Liver (tissue), 9 donors: ENCODE results near the gene SH3BP5L. TPM values are rescaled to one million over a fixed set of nuclear protein-coding genes. Genes with fewer than 3 reads are reported as not detected.
A peak's percentile ranks its signal among the peaks of the same experiment; 100 is the strongest.

ENCODE experiments used
- DNase-seq: peaks from one replicate; pipeline ENCODE4 v3.0.0-alpha.2; 2017; ENCODE audit warnings: low spot score
- H3K27ac ChIP-seq, 2 donors: one replicate each; pipeline ENCODE4 v1.7.0; 2013; ENCODE audit warnings: inconsistent platforms in 2 of 2, low read length in 2 of 2, control low read depth in 1 of 2, low read depth in 1 of 2, mild to moderate bottlenecking in 1 of 2
- H3K27me3 ChIP-seq, 4 donors: one replicate each; pipeline versions ENCODE4 v1.6.1 to v1.7.0; 2013; ENCODE audit warnings: low read length in 3 of 4, inconsistent platforms in 1 of 4, mild to moderate bottlenecking in 1 of 4, moderate library complexity in 1 of 4; ENCODE audit not compliant: control insufficient read depth in 4 of 4, insufficient read depth in 4 of 4
- H3K36me3 ChIP-seq, 4 donors: one replicate each; pipeline versions ENCODE4 v1.6.1 to v1.7.0; 2013; ENCODE audit warnings: low read length in 3 of 4, mild to moderate bottlenecking in 3 of 4, low read depth in 1 of 4, moderate library complexity in 1 of 4; ENCODE audit not compliant: control insufficient read depth in 4 of 4, insufficient read depth in 3 of 4
- H3K4me1 ChIP-seq, 4 donors: one replicate each; pipeline versions ENCODE4 v1.6.1 to v1.7.0; 2013; ENCODE audit warnings: low read length in 3 of 4, mild to moderate bottlenecking in 3 of 4, moderate library complexity in 1 of 4; ENCODE audit not compliant: control insufficient read depth in 4 of 4, insufficient read depth in 4 of 4
- H3K4me3 ChIP-seq, 3 donors: one replicate each; pipeline versions ENCODE4 v1.6.1 to v1.7.0; 2013; ENCODE audit warnings: low read length in 3 of 3, control low read depth in 1 of 3, low read depth in 1 of 3, mild to moderate bottlenecking in 1 of 3
- H3K9ac ChIP-seq, 2 donors: one replicate each; pipeline ENCODE4 v1.7.0; 2013; ENCODE audit warnings: low read length in 2 of 2, mild to moderate bottlenecking in 2 of 2, moderate library complexity in 2 of 2, control low read depth in 1 of 2, low read depth in 1 of 2
- H3K9me3 ChIP-seq, 4 donors: one replicate each; pipeline versions ENCODE4 v1.6.1 to v1.7.0; 2013; ENCODE audit warnings: low read length in 3 of 4; ENCODE audit not compliant: control insufficient read depth in 4 of 4
- ATF3 ChIP-seq: IDR thresholded peaks from 2 replicates; pipeline ENCODE4 v1.6.1; 2016; ENCODE audit warnings: antibody characterized with exemption
- CTCF ChIP-seq: fragments of 150-350 bp; IDR thresholded peaks from 2 replicates; pipeline ENCODE4 v1.5.1; 2017; ENCODE audit warnings: improper control_type of control experiment, low read depth, low read length; ENCODE audit not compliant: missing input control
- EGR1 ChIP-seq, 2 donors: IDR thresholded peaks; 2 replicates each; pipeline ENCODE4 v1.6.1; 2016 to 2018; ENCODE audit warnings: antibody characterized with exemption in 2 of 2, low read depth in 2 of 2
- FOXA1 ChIP-seq: IDR thresholded peaks from 2 replicates; pipeline ENCODE4 v1.6.1; 2016; ENCODE audit warnings: antibody characterized with exemption
- FOXA2 ChIP-seq: IDR thresholded peaks from 2 replicates; pipeline ENCODE4 v1.6.1; 2016; ENCODE audit warnings: antibody characterized with exemption
- GABPA ChIP-seq, 2 donors: IDR thresholded peaks in 1 of 2; conservative IDR thresholded peaks in 1 of 2; 2 replicates each; pipeline ENCODE4 v1.6.1; 2016; ENCODE audit warnings: antibody characterized with exemption in 2 of 2, mild to moderate bottlenecking in 1 of 2, moderate library complexity in 1 of 2
- HNF4A ChIP-seq, 2 donors: conservative IDR thresholded peaks; 2 replicates each; pipeline ENCODE4 v1.6.1; 2016; ENCODE audit warnings: antibody characterized with exemption in 2 of 2, mild to moderate bottlenecking in 2 of 2
- HNF4G ChIP-seq: IDR thresholded peaks from 2 replicates; pipeline ENCODE4 v1.6.1; 2016; ENCODE audit warnings: antibody characterized with exemption
- JUND ChIP-seq, 2 donors: IDR thresholded peaks; 2 replicates each; pipeline ENCODE4 v1.6.1; 2016; ENCODE audit warnings: antibody characterized with exemption in 2 of 2
- MAX ChIP-seq: IDR thresholded peaks from 2 replicates; pipeline ENCODE4 v1.6.1; 2016; ENCODE audit warnings: antibody characterized with exemption
- NR2F2 ChIP-seq: IDR thresholded peaks from 2 replicates; pipeline ENCODE4 v1.6.1; 2016; ENCODE audit warnings: antibody characterized with exemption
- RAD21 ChIP-seq, 2 donors: IDR thresholded peaks; 2 replicates each; pipeline ENCODE4 v1.6.1; 2016; ENCODE audit warnings: antibody characterized with exemption in 2 of 2, mild to moderate bottlenecking in 2 of 2
- REST ChIP-seq: IDR thresholded peaks from 2 replicates; pipeline ENCODE4 v1.6.1; 2016; ENCODE audit warnings: antibody characterized with exemption, mild to moderate bottlenecking
- RXRA ChIP-seq, 2 donors: IDR thresholded peaks; 2 replicates each; pipeline ENCODE4 v1.6.1; 2017 to 2018; ENCODE audit warnings: antibody characterized with exemption in 2 of 2, mild to moderate bottlenecking in 1 of 2
- SP1 ChIP-seq: IDR thresholded peaks from 2 replicates; pipeline ENCODE4 v1.6.1; 2018; ENCODE audit warnings: antibody characterized with exemption, mild to moderate bottlenecking
- TAF1 ChIP-seq: conservative IDR thresholded peaks from 2 replicates; pipeline ENCODE4 v1.6.1; 2016; ENCODE audit warnings: antibody characterized with exemption, mild to moderate bottlenecking
- YY1 ChIP-seq: IDR thresholded peaks from 2 replicates; pipeline ENCODE4 v1.6.1; 2016; ENCODE audit warnings: antibody characterized with exemption, mild to moderate bottlenecking
- ZBTB33 ChIP-seq: IDR thresholded peaks from 2 replicates; pipeline ENCODE4 v1.6.1; 2016; ENCODE audit warnings: antibody characterized with exemption
- WGBS: extraction: QIAGEN DNeasy Blood & Tissue Kit; methylation state at CpG from one replicate; pipeline ENCODE4 v1.1.7; 2013; 5-methylcytosine and 5-hydroxymethylcytosine counted together
- polyA plus RNA-seq, 2 donors: library from polyadenylated mRNA; stranded (reverse) in 1 of 2; unstranded in 1 of 2; fragments of 200-250 nt in 1 of 2; fragments of >200 nt in 1 of 2; fragmentation: Nextera tagmentation in 1 of 2; extraction: Ambion mirVana in 1 of 2; gene quantifications; one replicate each; pipeline versions ENCODE4 v1.2.1 to v1.2.3, GENCODE V29; 2013 to 2015
- total RNA-seq, 2 donors: library from RNA; depleted of rRNA; stranded (reverse); fragments of >200 nt; gene quantifications; one replicate each; pipeline ENCODE4 v1.2.3, GENCODE V29; 2014
- donor health status: healthy.
- donor health status: healthy.
- donor health status: healthy.
- donor health status: healthy.
- donor health status: healthy.

Gene SH3BP5L
- total and polyA plus RNA-seq, 4 donors, result 1.5 to 16.4 (median 12.4) TPM

GRCh38 chr1:248837045-248837780 lies 11.5 kb upstream of the SH3BP5L start:
- Histone ChIP-seq H3K27me3 (no peaks in the 10 kb centered on the region), H3K9ac (peak overlapping the region; percentile 22 to 82), H3K9me3 (no peaks in the 10 kb centered on the region), H3K36me3 (no peaks in the 10 kb centered on the region), H3K4me3 (peak overlapping the region; percentile 56 to 96 (median 78)), H3K27ac (peak overlapping the region; percentile 99 to 100), H3K4me1 (peaks cover 7 to 19% (median 15%) of the 10 kb centered on the region in 4 donors)
- peak in 1 of 2 donors; percentile 2 for TF ChIP-seq RXRA (IDR thresholded peaks at IDR 0.05)
- no peak for TF ChIP-seq EGR1 (IDR thresholded peaks at IDR 0.05; ENCODE audit: low read depth in 2 of 2)
- 50% methylated on average over 11 of the region's 11 CpGs for WGBS
- DNase-seq, result no peak

- no peak overlapping the region for H3K4me3 ChIP-seq
- H3K27me3 ChIP-seq, result no peaks in the 10 kb centered on the region
- H3K36me3 ChIP-seq, result no peaks in the 10 kb centered on the region
- no peak for DNase-seq
- no peak overlapping the region for H3K9ac ChIP-seq
- peaks cover 3 to 15% (median 11%) of the 10 kb centered on the region in 4 donors for H3K4me1 ChIP-seq
- H3K9me3 ChIP-seq, result no peaks in the 10 kb centered on the region
- 72% methylated on average over 7 of the region's 7 CpGs for WGBS
- no peak overlapping the region for H3K27ac ChIP-seq
- TF ChIP-seq MAX, result no peak
- no peak for TF ChIP-seq FOXA1
- TF ChIP-seq RAD21 (IDR thresholded peaks at IDR 0.05), result no peak
- no peak for TF ChIP-seq HNF4A (conservative IDR thresholded peaks at IDR 0.05)
- TF ChIP-seq RXRA (IDR thresholded peaks at IDR 0.05), result no peak
- TF ChIP-seq ZBTB33, result no peak
- TF ChIP-seq JUND (IDR thresholded peaks at IDR 0.05), result no peak
- TF ChIP-seq SP1, result no peak
- TF ChIP-seq HNF4G, result no peak
- TF ChIP-seq FOXA2, result no peak
- TF ChIP-seq YY1, result no peak
- no peak for TF ChIP-seq EGR1 (IDR thresholded peaks at IDR 0.05; ENCODE audit: low read depth in 2 of 2)
- no peak for TF ChIP-seq CTCF
- no peak for TF ChIP-seq GABPA (IDR thresholded peaks at IDR 0.05 in 1 of 2, conservative IDR thresholded peaks at IDR 0.05 in 1 of 2)
- no peak for TF ChIP-seq TAF1
- no peak for TF ChIP-seq NR2F2
- TF ChIP-seq REST, result no peak
- TF ChIP-seq ATF3, result no peak
Measured at GRCh38 chr1:248834343-248834940, 8.7 kb upstream of the SH3BP5L start.
